ENCODE measurements around the gene SELENOP.

The SELENOP gene

DNA sequence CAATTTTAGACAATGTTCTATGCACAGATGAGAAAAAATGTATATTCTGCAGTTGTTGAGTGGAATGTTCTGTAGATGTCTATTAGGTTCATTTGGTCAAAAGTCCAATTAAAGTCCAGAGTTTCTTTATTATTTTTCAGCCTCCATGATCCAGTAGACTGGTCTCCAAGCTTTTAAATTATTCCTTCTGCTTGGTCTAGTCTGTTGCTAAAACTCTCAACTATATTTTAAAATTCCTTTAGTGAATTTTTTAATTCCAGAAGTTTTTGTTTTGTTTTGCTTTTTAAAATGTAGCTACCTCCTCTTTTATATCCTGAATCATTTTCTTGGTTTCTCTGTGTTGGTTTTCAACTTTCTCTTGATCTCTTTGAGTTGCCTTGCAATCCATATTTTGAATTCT lies 24.6 kb downstream of the SELENOP start:
- Histone ChIP-seq H3K36me3 (ENCODE audit: insufficient read depth) (no peaks in the 10 kb centered on the region), H3K27me3 (ENCODE audit: insufficient read depth, low read depth) (no peaks in the 10 kb centered on the region), H2AFZ (ENCODE audit: low read depth) (no peak overlapping the region), H3K4me3 (IDR thresholded peaks at IDR 0.05; ENCODE audit: insufficient read depth, low read depth, low read length) (no peak overlapping the region), H3K4me1 (ENCODE audit: low read depth, poor library complexity, severe bottlenecking) (no peaks in the 10 kb centered on the region), H4K20me1 (ENCODE audit: insufficient read depth) (no peaks in the 10 kb centered on the region), H3K4me2 (no peak overlapping the region), H3K9ac (no peak overlapping the region), H3K79me2 (ENCODE audit: insufficient read depth, low read depth) (no peaks in the 10 kb centered on the region), H3K27ac (no peak overlapping the region)
- TF ChIP-seq, protein P1, sequence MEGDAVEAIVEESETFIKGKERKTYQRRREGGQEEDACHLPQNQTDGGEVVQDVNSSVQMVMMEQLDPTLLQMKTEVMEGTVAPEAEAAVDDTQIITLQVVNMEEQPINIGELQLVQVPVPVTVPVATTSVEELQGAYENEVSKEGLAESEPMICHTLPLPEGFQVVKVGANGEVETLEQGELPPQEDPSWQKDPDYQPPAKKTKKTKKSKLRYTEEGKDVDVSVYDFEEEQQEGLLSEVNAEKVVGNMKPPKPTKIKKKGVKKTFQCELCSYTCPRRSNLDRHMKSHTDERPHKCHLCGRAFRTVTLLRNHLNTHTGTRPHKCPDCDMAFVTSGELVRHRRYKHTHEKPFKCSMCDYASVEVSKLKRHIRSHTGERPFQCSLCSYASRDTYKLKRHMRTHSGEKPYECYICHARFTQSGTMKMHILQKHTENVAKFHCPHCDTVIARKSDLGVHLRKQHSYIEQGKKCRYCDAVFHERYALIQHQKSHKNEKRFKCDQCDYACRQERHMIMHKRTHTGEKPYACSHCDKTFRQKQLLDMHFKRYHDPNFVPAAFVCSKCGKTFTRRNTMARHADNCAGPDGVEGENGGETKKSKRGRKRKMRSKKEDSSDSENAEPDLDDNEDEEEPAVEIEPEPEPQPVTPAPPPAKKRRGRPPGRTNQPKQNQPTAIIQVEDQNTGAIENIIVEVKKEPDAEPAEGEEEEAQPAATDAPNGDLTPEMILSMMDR (conservative IDR thresholded peaks at IDR 0.05; ENCODE audit: low read depth, low read length) = no peak

DNA sequence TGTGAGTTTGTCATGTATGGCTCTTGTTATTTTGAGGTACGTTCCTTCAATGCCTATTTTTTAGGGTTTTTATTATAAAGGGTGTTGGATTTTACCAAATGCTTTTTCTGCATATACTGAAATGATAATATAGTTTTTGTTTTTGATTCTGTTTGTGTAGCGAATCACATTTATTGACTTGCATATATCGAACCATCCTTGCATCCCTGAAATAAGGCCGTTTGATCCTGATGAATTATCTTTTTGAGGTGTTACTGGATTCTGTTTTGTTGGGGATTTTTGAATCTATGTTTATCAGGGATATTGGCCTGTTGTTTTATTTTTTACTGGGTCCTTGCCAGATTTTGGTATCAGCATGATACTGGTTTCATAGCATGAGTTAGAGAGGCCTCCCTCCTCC lies 25.9 kb downstream of the SELENOP start:
- Histone ChIP-seq H3K79me2 (ENCODE audit: insufficient read depth, low read depth) (no peaks in the 10 kb centered on the region), H3K4me1 (ENCODE audit: low read depth, poor library complexity, severe bottlenecking) (no peaks in the 10 kb centered on the region), H3K27me3 (ENCODE audit: insufficient read depth, low read depth) (no peaks in the 10 kb centered on the region), H2AFZ (ENCODE audit: low read depth) (no peak overlapping the region), H3K36me3 (ENCODE audit: insufficient read depth) (no peaks in the 10 kb centered on the region), H3K27ac (no peak overlapping the region), H3K4me2 (no peak overlapping the region), H3K9ac (no peak overlapping the region), H3K4me3 (IDR thresholded peaks at IDR 0.05; ENCODE audit: insufficient read depth, low read depth, low read length) (no peak overlapping the region), H4K20me1 (ENCODE audit: insufficient read depth) (no peaks in the 10 kb centered on the region)
- TF ChIP-seq, protein P1 (conservative IDR thresholded peaks at IDR 0.05; ENCODE audit: low read depth, low read length) = no peak

DNA sequence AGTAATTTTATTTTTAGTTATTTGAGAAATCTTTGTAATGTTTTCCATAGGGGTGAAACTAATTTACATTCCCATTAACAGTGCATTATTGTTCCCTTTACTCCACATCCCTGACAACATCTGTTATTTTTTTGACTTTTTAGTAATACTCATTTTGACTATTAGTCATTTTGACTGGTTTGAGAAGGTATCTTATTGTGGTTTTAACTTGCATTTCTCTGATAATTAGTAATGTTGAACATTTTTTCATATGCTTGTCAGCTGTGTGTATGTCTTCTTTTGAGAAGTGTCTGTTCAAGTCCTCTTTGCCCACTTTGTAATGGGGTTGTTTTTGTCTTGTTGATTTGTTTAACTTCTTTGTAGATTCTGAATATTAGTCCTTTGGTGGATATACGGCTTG lies 27.6 kb downstream of the SELENOP start:
- Histone ChIP-seq H3K79me2 (ENCODE audit: insufficient read depth, low read depth) (no peaks in the 10 kb centered on the region), H3K4me1 (ENCODE audit: low read depth, poor library complexity, severe bottlenecking) (no peaks in the 10 kb centered on the region), H3K4me2 (no peak overlapping the region), H2AFZ (ENCODE audit: low read depth) (no peak overlapping the region), H3K27ac (no peak overlapping the region), H3K36me3 (ENCODE audit: insufficient read depth) (no peaks in the 10 kb centered on the region), H3K27me3 (ENCODE audit: insufficient read depth, low read depth) (no peaks in the 10 kb centered on the region), H4K20me1 (ENCODE audit: insufficient read depth) (no peaks in the 10 kb centered on the region), H3K9ac (no peak overlapping the region), H3K4me3 (IDR thresholded peaks at IDR 0.05; ENCODE audit: insufficient read depth, low read depth, low read length) (no peak overlapping the region)
- TF ChIP-seq, protein P1 (conservative IDR thresholded peaks at IDR 0.05; ENCODE audit: low read depth, low read length) = no peak

DNA sequence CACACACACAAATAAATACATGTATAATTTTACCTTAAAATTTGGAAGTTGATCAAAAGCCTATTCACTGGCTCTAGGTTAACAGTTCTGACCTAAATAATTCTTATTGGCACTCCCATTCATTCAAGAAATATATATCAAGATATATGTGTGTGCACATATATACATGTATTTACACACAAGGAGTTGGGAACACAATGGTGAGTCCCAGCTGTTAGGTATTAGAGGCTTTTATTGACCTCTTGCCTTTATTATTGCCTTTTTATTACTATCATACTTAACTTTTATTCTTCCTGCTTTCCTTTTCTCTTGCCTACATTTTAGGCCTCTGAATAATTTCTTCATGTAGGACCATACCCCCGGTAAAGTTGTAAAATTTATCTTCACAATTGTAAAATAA lies 30.1 kb downstream of the SELENOP start:
- H3K4me1 ChIP-seq (ENCODE audit: low read depth, poor library complexity, severe bottlenecking) = no peaks in the 10 kb centered on the region
- H3K4me2 ChIP-seq = no peak overlapping the region
- TF ChIP-seq, protein P1 (conservative IDR thresholded peaks at IDR 0.05; ENCODE audit: low read depth, low read length) = no peak
- no peaks in the 10 kb centered on the region for H3K36me3 ChIP-seq (ENCODE audit: insufficient read depth)
- H3K27me3 ChIP-seq (ENCODE audit: insufficient read depth, low read depth) = no peaks in the 10 kb centered on the region
- no peak overlapping the region for H3K4me3 ChIP-seq (IDR thresholded peaks at IDR 0.05; ENCODE audit: insufficient read depth, low read depth, low read length)
- H3K79me2 ChIP-seq (ENCODE audit: insufficient read depth, low read depth) = no peaks in the 10 kb centered on the region
- H4K20me1 ChIP-seq (ENCODE audit: insufficient read depth) = no peaks in the 10 kb centered on the region
- H3K9ac ChIP-seq = no peak overlapping the region
- H2AFZ ChIP-seq (ENCODE audit: low read depth) = no peak overlapping the region
- no peak overlapping the region for H3K27ac ChIP-seq

Measured in KMS-11 (cell line).